Measurements from ENCODE around the gene DCAF8. TPM values are rescaled to one million over a fixed set of nuclear protein-coding genes. Genes with fewer than 3 reads are reported as not detected.

Gene DCAF8
- total RNA-seq, 2 donors from 2014 or later: 72.0 to 86.1 TPM

GRCh38 chr1:160219062-160219929 lies 43.1 kb downstream of the DCAF8 start:
- Histone ChIP-seq H3K27ac (no peak overlapping the region), H3K9ac (ENCODE audit: low read depth in 2 of 2, low read length in 2 of 2) (no peak overlapping the region), H3K4me1 (no peaks in the 10 kb centered on the region), H3K27me3 (no peaks in the 10 kb centered on the region), H3K4me3 (no peak overlapping the region), H3K9me3 (no peaks in the 10 kb centered on the region), H3K36me3 (peaks cover 26% of the 10 kb centered on the region)
- peak; percentile 39 for TF ChIP-seq CTCF (IDR thresholded peaks at IDR 0.05)
- intact Hi-C loops (cut with DNase I): no loop called here
- DNase-seq: peak; percentile 47

- peaks cover 16% of the 10 kb centered on the region for H3K36me3 ChIP-seq
- peak overlapping the region; percentile 39 for H3K27ac ChIP-seq
- no peaks in the 10 kb centered on the region for H3K4me1 ChIP-seq
- no peak overlapping the region for H3K4me3 ChIP-seq
- H3K9me3 ChIP-seq: no peaks in the 10 kb centered on the region
- TF ChIP-seq CTCF (IDR thresholded peaks at IDR 0.05): no peak
- intact Hi-C loops (cut with DNase I): no loop called here
- peak; percentile 49 for DNase-seq
- H3K9ac ChIP-seq (ENCODE audit: low read depth in 2 of 2, low read length in 2 of 2): no peak overlapping the region
- no peaks in the 10 kb centered on the region for H3K27me3 ChIP-seq
Measured at GRCh38 chr1:160217481-160218051, 44.8 kb downstream of the DCAF8 start.

GRCh38 chr1:160216301-160216700 lies 46.0 kb downstream of the DCAF8 start:
- Histone ChIP-seq H3K36me3 (peaks cover 11% of the 10 kb centered on the region), H3K27me3 (no peaks in the 10 kb centered on the region), H3K9ac (ENCODE audit: low read depth in 2 of 2, low read length in 2 of 2) (no peak overlapping the region), H3K9me3 (no peaks in the 10 kb centered on the region), H3K27ac (no peak overlapping the region), H3K4me3 (no peak overlapping the region), H3K4me1 (no peaks in the 10 kb centered on the region)
- TF ChIP-seq CTCF (IDR thresholded peaks at IDR 0.05): no peak
- intact Hi-C loops (cut with DNase I): no loop called here
- DNase-seq: no peak

- H3K36me3 ChIP-seq: peaks cover 12% of the 10 kb centered on the region
- H3K27ac ChIP-seq: no peak overlapping the region
- no peaks in the 10 kb centered on the region for H3K4me1 ChIP-seq
- H3K27me3 ChIP-seq: no peaks in the 10 kb centered on the region
- no peak overlapping the region for H3K4me3 ChIP-seq
- TF ChIP-seq CTCF (IDR thresholded peaks at IDR 0.05): no peak
- H3K9ac ChIP-seq (ENCODE audit: low read depth in 2 of 2, low read length in 2 of 2): no peak overlapping the region
- no peaks in the 10 kb centered on the region for H3K9me3 ChIP-seq
- intact Hi-C loops (cut with DNase I): no loop called here
- peak; percentile 47 for DNase-seq
Measured at GRCh38 chr1:160214481-160215140, 47.7 kb downstream of the DCAF8 start.

GRCh38 chr1:160211046-160211790 lies 51.1 kb downstream of the DCAF8 start:
- Histone ChIP-seq H3K27me3 (no peaks in the 10 kb centered on the region), H3K4me3 (no peak overlapping the region), H3K27ac (no peak overlapping the region), H3K9me3 (no peaks in the 10 kb centered on the region), H3K36me3 (peaks cover 12% of the 10 kb centered on the region), H3K9ac (ENCODE audit: low read depth in 2 of 2, low read length in 2 of 2) (no peak overlapping the region), H3K4me1 (no peaks in the 10 kb centered on the region)
- no peak for TF ChIP-seq CTCF (IDR thresholded peaks at IDR 0.05)
- no peak for DNase-seq
- intact Hi-C loops (cut with DNase I): no loop called here
